H1 (cell line): ENCODE results near the gene CCP110. TPM values are rescaled to one million over a fixed set of nuclear protein-coding genes. Genes with fewer than 3 reads are reported as not detected.

ENCODE experiments used
- CTCF ChIA-PET: fragments of 300-600 bp; sonication (Branson Sonifier 250); formaldehyde crosslinking; loops from one replicate; lab custom pipeline; 2021; ENCODE audit not compliant: partially characterized antibody; lab: Charles Lee
- POLR2A ChIA-PET: fragments of 300-600 bp; sonication (Branson Sonifier 250); formaldehyde crosslinking; loops from one replicate; lab custom pipeline; 2021; ENCODE audit warnings: inconsistent platforms; ENCODE audit not compliant: partially characterized antibody; lab: Charles Lee
- DNase-seq, 2 experiments: peaks; one replicate each; pipeline versions ENCODE4 v3.0.0 to v3.0.0-alpha.2; 2010 to 2022; ENCODE audit warnings: low spot score in 2 of 2, low read depth in 1 of 2, mixed read lengths in 1 of 2
- FAIRE-seq: peaks from 2 replicates; lab custom pipeline; 2011; peaks lifted over from hg19 to GRCh38; lab: Jason Lieb, UNC
- H2AFZ ChIP-seq: 2 replicates; pipeline ENCODE4 v1.8.1; 2012; ENCODE audit warnings: low read length, inconsistent platforms
- H2AK5ac ChIP-seq: 2 replicates; pipeline ENCODE4 v1.6.1; 2013; ENCODE audit warnings: low read depth, low read length
- H2BK120ac ChIP-seq: replicated peaks from 2 replicates; pipeline ENCODE3; 2013; ENCODE audit warnings: low read depth, low read length, inconsistent platforms
- H2BK12ac ChIP-seq: 2 replicates; pipeline ENCODE4 v1.6.1; 2013; ENCODE audit warnings: low read depth, low read length
- H2BK15ac ChIP-seq: 2 replicates; pipeline ENCODE4 v1.6.1; 2013; ENCODE audit warnings: low read length
- H2BK20ac ChIP-seq: 2 replicates; pipeline ENCODE4 v1.6.1; 2013; ENCODE audit warnings: low read length
- H2BK5ac ChIP-seq: 2 replicates; pipeline ENCODE4 v1.6.1; 2013; ENCODE audit warnings: low read depth, low read length
- H3K14ac ChIP-seq: 2 replicates; pipeline ENCODE4 v1.6.1; 2013; ENCODE audit warnings: inconsistent platforms; ENCODE audit not compliant: insufficient read length
- H3K18ac ChIP-seq: 2 replicates; pipeline ENCODE4 v1.6.1; 2013; ENCODE audit warnings: low read length; ENCODE audit errors: extremely low read depth
- H3K23ac ChIP-seq: 2 replicates; pipeline ENCODE4 v1.6.1; 2013; ENCODE audit warnings: inconsistent platforms; ENCODE audit not compliant: insufficient read length
- H3K23me2 ChIP-seq: 2 replicates; pipeline ENCODE4 v1.6.1; 2013; ENCODE audit warnings: low read depth, low read length
- H3K27ac ChIP-seq: 2 replicates; pipeline ENCODE4 v1.6.1; 2011; ENCODE audit warnings: low read depth, low read length, inconsistent platforms
- H3K27me3 ChIP-seq, 4 experiments: replicated peaks in 1 of 4; 1 replicate in 1 of 4; 2 replicates in 3 of 4; pipeline versions ENCODE4 v1.6.1 to v1.8.1; 2011 to 2013; ENCODE audit warnings: low read length in 3 of 4, mild to moderate bottlenecking in 3 of 4, inconsistent platforms in 2 of 4, mixed read lengths in 2 of 4, moderate library complexity in 1 of 4; ENCODE audit not compliant: control insufficient read depth in 3 of 4, insufficient read depth in 3 of 4; ENCODE audit errors: extremely low read depth in 1 of 4
- H3K36me3 ChIP-seq, 4 experiments: 2 replicates each; pipeline versions ENCODE4 v1.6.1 to v1.8.1; 2011 to 2013; ENCODE audit warnings: mild to moderate bottlenecking in 4 of 4, low read length in 3 of 4, moderate library complexity in 2 of 4, control low read depth in 1 of 4, inconsistent platforms in 1 of 4; ENCODE audit not compliant: insufficient read depth in 4 of 4, control insufficient read depth in 2 of 4
- H3K4ac ChIP-seq: replicated peaks from 2 replicates; pipeline ENCODE3; 2013; ENCODE audit warnings: low read length, low read depth, mixed read lengths, inconsistent platforms; ENCODE audit not compliant: insufficient read length
- H3K4me1 ChIP-seq, 4 experiments: replicated peaks in 1 of 4; 1 replicate in 1 of 4; 2 replicates in 3 of 4; pipeline versions ENCODE4 v1.6.1 to v1.8.1; 2011 to 2013; ENCODE audit warnings: low read length in 3 of 4, inconsistent platforms in 2 of 4, mixed read lengths in 1 of 4; ENCODE audit not compliant: insufficient read depth in 4 of 4, control insufficient read depth in 3 of 4
- H3K4me2 ChIP-seq, 2 experiments: 2 replicates each; pipeline versions ENCODE4 v1.6.1 to v1.8.1; 2011 to 2013; ENCODE audit warnings: low read depth in 2 of 2, low read length in 2 of 2, control low read depth in 1 of 2, inconsistent platforms in 1 of 2, mild to moderate bottlenecking in 1 of 2; ENCODE audit not compliant: insufficient read depth in 1 of 2
- H3K4me3 ChIP-seq, 4 experiments: fragments of 200-600, 300-600 bp in 1 of 4; sonication (generic), shearing (Covaris generic), sonication (Bioruptor Twin) in 1 of 4; 2 replicates each; pipeline versions ENCODE4 v1.5.1 to v1.8.1; 2011 to 2016; ENCODE audit warnings: low read length in 4 of 4, low read depth in 3 of 4, control low read depth in 2 of 4, inconsistent platforms in 2 of 4, mild to moderate bottlenecking in 2 of 4, mixed read lengths in 1 of 4, moderate library complexity in 1 of 4; ENCODE audit not compliant: insufficient read depth in 2 of 4; ENCODE audit errors: extremely low read depth in 1 of 4
- H3K56ac ChIP-seq: replicated peaks from 2 replicates; pipeline ENCODE3; 2013; ENCODE audit warnings: low read depth, mild to moderate bottlenecking, mixed read lengths, low read length, inconsistent platforms; ENCODE audit not compliant: insufficient read length
- H3K79me1 ChIP-seq: 2 replicates; pipeline ENCODE4 v1.6.1; 2013; ENCODE audit warnings: low read depth, low read length, control low read depth
- H3K79me2 ChIP-seq, 2 experiments: 2 replicates each; pipeline versions ENCODE4 v1.6.1 to v1.8.1; 2012 to 2013; ENCODE audit warnings: low read length in 2 of 2, mild to moderate bottlenecking in 2 of 2, inconsistent platforms in 1 of 2; ENCODE audit not compliant: insufficient read depth in 2 of 2, control insufficient read depth in 1 of 2
- H3K9ac ChIP-seq, 4 experiments: replicated peaks in 1 of 4; 1 replicate in 1 of 4; 2 replicates in 3 of 4; pipeline versions ENCODE4 v1.6.1 to v1.8.1; 2011 to 2013; ENCODE audit warnings: low read depth in 3 of 4, low read length in 3 of 4, control low read depth in 2 of 4, mild to moderate bottlenecking in 2 of 4, moderate library complexity in 2 of 4, inconsistent platforms in 1 of 4; ENCODE audit errors: extremely low read depth in 1 of 4
- H3K9me3 ChIP-seq, 2 experiments: 2 replicates each; pipeline versions ENCODE4 v1.6.1 to v1.8.1; 2012 to 2013; ENCODE audit warnings: mild to moderate bottlenecking in 2 of 2, moderate library complexity in 2 of 2, control low read depth in 1 of 2, inconsistent platforms in 1 of 2, low read depth in 1 of 2, low read length in 1 of 2, mixed read lengths in 1 of 2; ENCODE audit not compliant: insufficient read depth in 2 of 2
- H4K20me1 ChIP-seq, 2 experiments: replicated peaks in 1 of 2; 2 replicates each; pipeline versions ENCODE3 to v1.8.1; 2011 to 2013; ENCODE audit warnings: inconsistent platforms in 2 of 2, low read length in 2 of 2, mild to moderate bottlenecking in 1 of 2; ENCODE audit not compliant: insufficient read depth in 2 of 2, control insufficient read depth in 1 of 2
- H4K5ac ChIP-seq: 2 replicates; pipeline ENCODE4 v1.6.1; 2013; ENCODE audit warnings: low read length, low read depth, mixed read lengths, inconsistent platforms; ENCODE audit not compliant: insufficient read length
- H4K8ac ChIP-seq: 2 replicates; pipeline ENCODE4 v1.8.0; 2013; ENCODE audit warnings: mild to moderate bottlenecking, moderate library complexity, low read length, inconsistent platforms; ENCODE audit not compliant: insufficient read depth; ENCODE audit errors: extremely low read depth
- H4K91ac ChIP-seq: replicated peaks from 2 replicates; pipeline ENCODE3; 2013; ENCODE audit warnings: low read length, mixed read lengths, inconsistent platforms; ENCODE audit not compliant: insufficient read length
- JUND ChIP-seq: IDR thresholded peaks from 2 replicates; pipeline ENCODE4 v1.6.1; 2011; ENCODE audit warnings: mild to moderate bottlenecking, improper control_type of control experiment, low read length
- RAD21 ChIP-seq, 2 experiments: IDR thresholded peaks in 1 of 2; conservative IDR thresholded peaks in 1 of 2; 2 replicates each; pipeline ENCODE4 v1.6.1; 2011; ENCODE audit warnings: low read depth in 2 of 2, low read length in 2 of 2, improper control_type of control experiment in 1 of 2, inconsistent platforms in 1 of 2, mild to moderate bottlenecking in 1 of 2, moderate library complexity in 1 of 2
- WGBS, 2 experiments: shearing (Covaris generic) in 1 of 2; methylation state at CpG; one replicate each; pipeline versions ENCODE4 v1.1.6 to v1.1.7; 2013 to 2015; ENCODE audit warnings: low lambda C conversion rate in 2 of 2, mixed read lengths in 2 of 2, inconsistent platforms in 1 of 2, low coverage in 1 of 2, missing lambda C conversion rate in 1 of 2; ENCODE audit not compliant: insufficient replicate concordance in 2 of 2, insufficient coverage in 1 of 2, insufficient read length in 1 of 2; ENCODE audit errors: extremely low coverage in 1 of 2, missing lambda C conversion rate in 1 of 2; 5-methylcytosine and 5-hydroxymethylcytosine counted together
- polyA plus RNA-seq, 7 experiments: library from polyadenylated mRNA; depleted of rRNA in 3 of 7; stranded (reverse) in 5 of 7; unstranded in 2 of 7; fragments of >200 nt in 5 of 7; fragments of 200-250 nt in 2 of 7; gene quantifications; 1 replicate in 5 of 7; 2 replicates in 1 of 7; 4 replicates in 1 of 7; pipeline versions ENCODE4 v1.2.1 to v1.2.3, GENCODE V29; 2011 to 2013; ENCODE audit warnings: missing spikeins in 2 of 7, mixed read lengths in 2 of 7
- total RNA-seq: library from RNA; stranded (reverse); fragmentation: NEBNext Ultra II Directional; extraction: Animal tissue kit (Norgen Biotek cat#: 25700); gene quantifications from 2 replicates; pipeline ENCODE4 v1.2.1, GENCODE V29; 2021

Gene CCP110
- total and polyA plus RNA-seq, 2 of the 8 experiments (the other 6 are each of a cell fraction or from before 2014, with no cell fraction given): 3.2 to 19.8 TPM

DNA sequence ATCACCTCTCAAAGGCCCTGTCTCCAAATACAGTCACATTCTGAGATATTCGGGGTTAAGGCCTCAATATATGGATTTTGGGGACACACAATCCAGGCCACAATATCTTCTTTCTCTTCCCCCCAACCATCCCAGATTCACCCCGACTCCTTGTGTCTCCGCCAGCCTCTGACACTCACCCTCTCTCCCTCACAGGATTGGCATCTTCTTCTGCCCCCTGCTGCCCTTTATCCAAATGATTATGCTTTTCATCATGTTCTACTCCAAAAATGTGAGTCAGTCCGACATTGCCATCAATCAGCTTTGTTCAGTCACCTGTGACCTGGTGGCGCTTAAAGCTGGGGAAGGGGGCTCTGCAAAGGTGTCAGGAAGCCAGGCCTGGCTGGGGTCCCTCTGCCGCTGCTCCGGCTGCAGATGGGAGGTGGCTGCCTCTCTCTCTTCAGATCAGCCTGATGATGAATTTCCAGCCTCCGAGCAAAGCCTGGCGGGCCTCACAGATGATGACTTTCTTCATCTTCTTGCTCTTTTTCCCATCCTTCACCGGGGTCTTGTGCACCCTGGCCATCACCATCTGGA is 36.9 kb upstream of the CCP110 start:
- H2BK15ac ChIP-seq: no peak overlapping the region

More for the DNA sequence above, 36.9 kb upstream of the CCP110 start:
- POLR2A ChIA-PET: no interaction called here
- no peak for FAIRE-seq
- H4K5ac ChIP-seq: no peak overlapping the region
- no peaks in the 10 kb centered on the region; the same call in 1 of the 2 replicates for H3K23me2 ChIP-seq
- no peak overlapping the region for H4K8ac ChIP-seq
- no peak for DNase-seq
- no peaks in the 10 kb centered on the region for H3K79me2 ChIP-seq
- no peak overlapping the region for H2AFZ ChIP-seq
- H4K91ac ChIP-seq: no peak overlapping the region
- H2AK5ac ChIP-seq: no peak overlapping the region
- no peak overlapping the region for H3K4me2 ChIP-seq
- TF ChIP-seq JUND (no peak), RAD21 (IDR thresholded peaks at IDR 0.05 in 1 of 2, conservative IDR thresholded peaks at IDR 0.05 in 1 of 2; ENCODE audit: low read depth in 2 of 2, low read length in 2 of 2) (0 out of 4 replicates have a peak, but pooled peaks of 1 of the 2 experiments have one; percentile 2)
- H3K18ac ChIP-seq: 0 out of 2 replicates have a peak overlapping the region, but pooled peaks have one; percentile 2
- CTCF ChIA-PET: no interaction called here
- H2BK12ac ChIP-seq: no peak overlapping the region
- H2BK5ac ChIP-seq: no peak overlapping the region
- no peaks in the 10 kb centered on the region for H3K27me3 ChIP-seq
- peaks cover 2 to 13% (median 7%) of the 10 kb centered on the region in 4 experiments; a peak in 4 of 7 replicates for H3K4me1 ChIP-seq
- H4K20me1 ChIP-seq: no peaks in the 10 kb centered on the region
- no peak overlapping the region for H2BK20ac ChIP-seq
- H3K36me3 ChIP-seq: no peaks in the 10 kb centered on the region
- H3K27ac ChIP-seq: no peak overlapping the region
- no peak overlapping the region for H2BK120ac ChIP-seq
- WGBS, 2 experiments: 97% methylated on average over 10 of the region's 10 CpGs; no CpG with 5 or more reads in 1 of the 2 experiments
- no peak overlapping the region for H3K56ac ChIP-seq
- no peak overlapping the region for H3K9ac ChIP-seq
- H3K4me3 ChIP-seq: no peak overlapping the region
- H3K23ac ChIP-seq: no peak overlapping the region
- no peak overlapping the region for H3K4ac ChIP-seq
- no peaks in the 10 kb centered on the region for H3K79me1 ChIP-seq
- H3K14ac ChIP-seq: no peak overlapping the region
- H3K9me3 ChIP-seq: peaks cover 0 to 9% of the 10 kb centered on the region in 2 experiments; a peak in 2 of 4 replicates
